Measurements from ENCODE around the gene DIS3L2.

DNA sequence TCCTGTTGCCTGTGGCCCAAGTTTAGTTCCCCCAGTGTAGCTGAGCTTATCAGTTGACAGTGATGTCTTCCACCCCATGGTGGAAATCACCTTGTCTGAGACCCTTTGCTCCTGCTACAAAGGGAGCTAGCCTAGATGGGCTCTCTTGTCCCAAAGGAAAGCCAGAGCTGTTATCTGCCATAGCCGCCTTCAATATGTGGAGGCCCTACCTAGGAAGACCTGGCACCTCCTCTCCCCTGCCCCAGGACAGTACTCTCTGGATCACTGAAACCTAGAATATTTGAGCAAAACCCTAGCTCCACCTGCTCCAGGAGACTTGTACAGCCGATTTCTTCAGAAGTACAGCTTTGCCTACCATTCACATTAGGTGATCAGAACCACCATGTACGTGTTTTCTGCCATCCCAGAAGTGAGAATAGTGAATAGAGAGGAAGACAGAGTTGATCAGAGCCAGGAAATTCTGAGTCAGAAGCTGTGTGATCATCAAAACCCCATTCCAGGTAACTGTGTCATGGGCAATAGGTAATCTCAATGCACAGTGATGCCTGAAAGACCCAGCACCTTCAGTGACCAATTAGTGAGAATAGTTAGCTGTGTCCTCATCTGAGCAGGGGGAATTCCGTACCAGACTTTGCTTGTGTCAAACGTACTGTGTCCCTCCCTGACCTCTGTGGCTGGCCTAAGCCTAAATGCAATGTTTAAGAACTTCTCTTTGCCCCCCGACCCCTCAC lies 278.6 kb downstream of the DIS3L2 start:
- TF ChIP-seq, protein P1, sequence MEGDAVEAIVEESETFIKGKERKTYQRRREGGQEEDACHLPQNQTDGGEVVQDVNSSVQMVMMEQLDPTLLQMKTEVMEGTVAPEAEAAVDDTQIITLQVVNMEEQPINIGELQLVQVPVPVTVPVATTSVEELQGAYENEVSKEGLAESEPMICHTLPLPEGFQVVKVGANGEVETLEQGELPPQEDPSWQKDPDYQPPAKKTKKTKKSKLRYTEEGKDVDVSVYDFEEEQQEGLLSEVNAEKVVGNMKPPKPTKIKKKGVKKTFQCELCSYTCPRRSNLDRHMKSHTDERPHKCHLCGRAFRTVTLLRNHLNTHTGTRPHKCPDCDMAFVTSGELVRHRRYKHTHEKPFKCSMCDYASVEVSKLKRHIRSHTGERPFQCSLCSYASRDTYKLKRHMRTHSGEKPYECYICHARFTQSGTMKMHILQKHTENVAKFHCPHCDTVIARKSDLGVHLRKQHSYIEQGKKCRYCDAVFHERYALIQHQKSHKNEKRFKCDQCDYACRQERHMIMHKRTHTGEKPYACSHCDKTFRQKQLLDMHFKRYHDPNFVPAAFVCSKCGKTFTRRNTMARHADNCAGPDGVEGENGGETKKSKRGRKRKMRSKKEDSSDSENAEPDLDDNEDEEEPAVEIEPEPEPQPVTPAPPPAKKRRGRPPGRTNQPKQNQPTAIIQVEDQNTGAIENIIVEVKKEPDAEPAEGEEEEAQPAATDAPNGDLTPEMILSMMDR (IDR thresholded peaks at IDR 0.05; ENCODE audit: control extremely low read depth in 1 of 3, insufficient read depth in 1 of 3, low read depth in 1 of 3, low read length in 3 of 3), result no peak
- TF ChIP-seq RNF2 (IDR thresholded peaks at IDR 0.05; ENCODE audit: borderline replicate concordance, low read depth, low read length, missing control alignments, poor library complexity, severe bottlenecking) (no peak), CHD2 (IDR thresholded peaks at IDR 0.05; ENCODE audit: low read length) (no peak), TBP (IDR thresholded peaks at IDR 0.05; ENCODE audit: low read depth, low read length) (no peak), PHF8 (conservative IDR thresholded peaks at IDR 0.05; ENCODE audit: low read depth, low read length) (no peak), EGR1 (IDR thresholded peaks at IDR 0.05; ENCODE audit: borderline replicate concordance, low read depth, low read length) (no peak), TAF7 (optimal IDR thresholded peaks at IDR 0.05; ENCODE audit: borderline replicate concordance, low read depth, low read length) (no peak), GABPA (IDR thresholded peaks at IDR 0.05; ENCODE audit: borderline replicate concordance, insufficient read depth, low read length) (no peak), CHD1 (IDR thresholded peaks at IDR 0.05; ENCODE audit: low read depth, low read length) (no peak), SP1 (IDR thresholded peaks at IDR 0.05; ENCODE audit: low read depth, low read length) (no peak)
- TF ChIP-seq, protein P2, sequence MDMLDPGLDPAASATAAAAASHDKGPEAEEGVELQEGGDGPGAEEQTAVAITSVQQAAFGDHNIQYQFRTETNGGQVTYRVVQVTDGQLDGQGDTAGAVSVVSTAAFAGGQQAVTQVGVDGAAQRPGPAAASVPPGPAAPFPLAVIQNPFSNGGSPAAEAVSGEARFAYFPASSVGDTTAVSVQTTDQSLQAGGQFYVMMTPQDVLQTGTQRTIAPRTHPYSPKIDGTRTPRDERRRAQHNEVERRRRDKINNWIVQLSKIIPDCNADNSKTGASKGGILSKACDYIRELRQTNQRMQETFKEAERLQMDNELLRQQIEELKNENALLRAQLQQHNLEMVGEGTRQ (IDR thresholded peaks at IDR 0.05; ENCODE audit: low read length), result no peak

Measured in H1 (cell line).